HG03575 (cell line): ENCODE results near the gene HSPB8.

ENCODE experiments used
- ATAC-seq: cut with Tn5 transposase; IDR thresholded peaks from one replicate; pipeline ENCODE4 v1.9.1; 2021; ENCODE audit not compliant: unreplicated experiment, insufficient number of reproducible peaks, low FRiP score; ENCODE audit errors: extremely low read depth

Gene HSPB8

GRCh38 chr12:119167902-119168301, 10.8 kb upstream of the HSPB8 start:
- no peak for ATAC-seq

GRCh38 chr12:119168721-119169120, 10.0 kb upstream of the HSPB8 start:
- ATAC-seq, result no peak

GRCh38 chr12:119169150-119169549, 9.6 kb upstream of the HSPB8 start:
- no peak for ATAC-seq

- ATAC-seq, result no peak
Measured at GRCh38 chr12:119171291-119171690, 7.4 kb upstream of the HSPB8 start.

- ATAC-seq, result no peak
Measured at GRCh38 chr12:119171691-119172425, 6.9 kb upstream of the HSPB8 start.

DNA sequence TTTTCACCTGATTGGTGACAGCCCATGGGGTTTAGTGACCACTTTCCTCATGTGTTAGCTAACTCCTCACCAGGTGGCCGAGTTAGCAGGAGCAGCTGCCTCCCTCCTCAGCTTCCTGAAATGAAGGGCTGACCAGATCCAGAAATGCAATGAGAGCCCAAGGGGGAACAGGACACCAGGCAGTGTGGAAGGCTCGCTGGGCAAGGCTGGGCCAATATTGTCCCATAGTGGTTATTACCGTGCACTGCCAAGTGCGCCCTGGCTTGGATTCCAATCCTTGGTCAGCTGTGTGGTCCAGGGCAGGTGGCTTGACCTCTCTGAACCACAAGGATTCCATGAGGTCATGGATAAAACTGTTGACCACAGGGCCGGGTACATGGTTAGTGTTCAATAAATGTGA, 3.6 kb upstream of the HSPB8 start:
- ATAC-seq, result no peak

GRCh38 chr12:119176267-119177055, 2.3 kb upstream of the HSPB8 start:
- ATAC-seq, result no peak

GRCh38 chr12:119177056-119177325, 1.7 kb upstream of the HSPB8 start:
- no peak for ATAC-seq

GRCh38 chr12:119177724-119178380, 879 bp upstream of the HSPB8 start:
- ATAC-seq, result no peak

DNA sequence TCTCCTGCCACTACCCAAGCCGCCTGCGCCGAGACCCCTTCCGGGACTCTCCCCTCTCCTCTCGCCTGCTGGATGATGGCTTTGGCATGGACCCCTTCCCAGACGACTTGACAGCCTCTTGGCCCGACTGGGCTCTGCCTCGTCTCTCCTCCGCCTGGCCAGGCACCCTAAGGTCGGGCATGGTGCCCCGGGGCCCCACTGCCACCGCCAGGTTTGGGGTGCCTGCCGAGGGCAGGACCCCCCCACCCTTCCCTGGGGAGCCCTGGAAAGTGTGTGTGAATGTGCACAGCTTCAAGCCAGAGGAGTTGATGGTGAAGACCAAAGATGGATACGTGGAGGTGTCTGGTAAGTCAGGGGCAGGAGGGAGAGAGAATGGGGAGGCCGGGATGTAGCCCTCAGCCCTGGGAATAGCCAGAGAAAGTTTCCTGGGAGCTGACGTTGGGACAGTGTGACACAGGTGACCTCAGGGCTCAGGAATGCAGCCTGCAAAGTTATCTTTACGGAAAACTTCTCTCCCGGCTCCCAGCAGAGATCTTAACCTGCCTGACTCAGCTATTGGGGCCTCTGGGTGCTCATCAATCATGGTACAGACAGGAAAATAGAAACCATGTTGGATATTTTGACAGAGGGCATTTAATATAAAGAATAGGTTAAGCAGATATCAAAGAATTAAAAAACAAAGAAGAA, 747 bp downstream of the HSPB8 start:
- no peak for ATAC-seq

GRCh38 chr12:119180380-119181040, 1.8 kb downstream of the HSPB8 start:
- ATAC-seq, result no peak

GRCh38 chr12:119181202-119181601, 2.5 kb downstream of the HSPB8 start:
- ATAC-seq, result no peak

DNA sequence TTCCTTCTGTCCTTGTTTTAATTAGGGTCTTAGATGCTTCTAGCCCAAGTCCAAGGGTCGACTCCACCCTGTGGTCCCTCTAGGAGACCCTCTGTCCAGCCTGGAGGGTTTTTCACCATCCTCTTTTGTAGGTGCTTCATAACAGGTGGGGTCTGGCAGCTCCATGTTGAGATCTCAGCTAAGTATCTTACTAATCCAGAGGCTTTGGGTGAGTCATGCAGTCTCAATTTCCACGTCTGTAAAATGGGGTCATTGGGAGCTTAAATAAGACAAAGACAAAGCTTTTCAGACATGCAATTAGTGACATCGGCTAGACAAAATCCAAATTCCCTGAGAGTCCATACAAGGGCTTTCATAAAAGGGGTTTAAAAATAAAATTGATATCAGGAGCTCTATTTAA, 3.2 kb downstream of the HSPB8 start:
- no peak for ATAC-seq

DNA sequence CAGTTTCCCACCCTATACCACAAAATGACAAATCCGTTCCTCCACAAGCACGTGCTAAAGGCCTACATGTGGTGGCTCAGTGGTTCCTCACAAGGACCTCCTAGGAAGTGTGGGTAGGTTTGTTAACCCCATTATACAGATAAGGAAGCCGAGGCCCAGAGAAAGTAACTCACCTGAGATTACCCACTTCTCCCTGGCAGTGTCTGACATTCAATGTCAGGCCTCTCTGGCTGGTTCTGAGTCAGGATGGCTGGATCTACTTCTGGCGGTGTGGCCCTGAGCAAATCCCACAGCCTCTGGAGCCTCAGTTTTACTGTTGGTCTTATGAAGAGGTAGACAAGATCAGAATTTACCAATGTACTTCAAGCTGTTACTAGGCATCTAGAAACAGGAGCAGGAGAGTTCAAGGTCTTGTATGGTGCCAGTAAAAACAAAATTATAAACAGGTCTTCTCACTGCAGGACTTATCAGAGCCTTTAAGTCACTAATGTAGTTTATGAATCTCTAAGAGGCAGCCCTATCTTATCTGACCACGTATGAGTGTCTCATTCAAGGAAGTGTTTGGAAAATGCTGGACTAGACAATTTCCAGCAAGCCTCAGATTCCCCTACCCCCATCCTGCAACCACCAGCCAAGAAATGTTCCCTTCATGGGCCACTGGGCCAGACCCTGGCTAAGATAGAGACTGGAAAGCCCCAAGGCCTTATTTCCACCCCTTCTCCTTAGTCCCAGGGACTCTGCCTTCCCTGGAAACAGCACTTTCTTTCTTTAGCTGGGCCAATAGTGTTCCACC, 4.2 kb downstream of the HSPB8 start:
- no peak for ATAC-seq

GRCh38 chr12:119183942-119184695, 5.4 kb downstream of the HSPB8 start:
- no peak for ATAC-seq

DNA sequence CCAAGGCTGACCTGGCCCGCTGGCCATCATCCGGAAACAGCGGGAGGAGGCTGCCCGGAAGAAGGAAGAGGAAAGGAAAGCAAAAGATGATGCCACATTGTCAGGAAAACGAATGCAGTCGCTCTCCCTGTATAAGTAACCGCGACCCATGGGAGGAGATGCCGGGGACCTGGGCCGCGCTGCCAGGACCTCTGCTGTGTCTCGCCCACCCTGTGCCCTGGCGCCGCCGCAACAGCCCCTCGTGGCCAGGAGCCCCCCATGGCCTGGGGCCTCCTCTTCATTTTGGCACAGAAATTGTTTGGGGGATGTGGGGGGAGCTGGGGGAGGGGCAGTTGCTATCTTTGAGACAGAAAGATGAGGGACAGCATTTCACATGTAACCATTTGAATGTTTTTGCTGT, 16.5 kb downstream of the HSPB8 start:
- no peak for ATAC-seq

- ATAC-seq, result no peak
Measured at GRCh38 chr12:119198440-119198839, 19.7 kb downstream of the HSPB8 start.

DNA sequence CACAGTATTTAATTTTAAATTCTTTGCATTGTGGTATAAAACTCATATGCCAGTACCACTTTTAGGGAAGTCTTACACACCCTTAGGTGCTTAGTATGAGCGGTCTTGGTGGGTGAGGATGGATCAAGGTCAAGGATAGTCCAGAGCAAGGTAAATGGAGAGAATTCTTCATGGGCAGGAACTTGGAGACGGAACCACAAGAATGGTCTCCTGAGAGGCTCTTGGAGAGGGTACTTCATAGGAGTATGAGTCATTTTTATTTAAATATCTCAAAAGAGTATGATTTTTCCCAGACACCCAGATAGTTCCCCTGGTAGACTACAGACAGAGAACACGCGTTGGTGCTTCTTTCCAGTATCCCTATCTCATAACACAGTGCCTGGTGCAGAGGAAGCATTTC, 21.9 kb downstream of the HSPB8 start:
- ATAC-seq, result no peak
